Endothelial cell of umbilical vein (primary cell): Measurements from ENCODE around the gene AP4M1. TPM values are rescaled to one million over a fixed set of nuclear protein-coding genes. Genes with fewer than 3 reads are reported as not detected.
A peak's percentile ranks its signal among the peaks of the same experiment; 100 is the strongest.

Source experiments
- BruUV-seq: library from RNA; stranded (reverse); fragments of 400-500 nt; replicated peaks from 2 replicates; lab custom pipeline; 2021; lab: Mats Ljungman, UMichigan
- CTCF ChIA-PET: fragments of 300-600, 350-600 bp; sonication (Branson Sonifier 250); formaldehyde crosslinking; loops from one replicate; lab custom pipeline; 2021; ENCODE audit warnings: antibody characterized with exemption, inconsistent platforms; lab: Charles Lee
- POLR2A ChIA-PET: fragments of 300-600, 350-600 bp; sonication (Branson Sonifier 250); formaldehyde crosslinking; loops from one replicate; lab custom pipeline; 2021; ENCODE audit warnings: antibody characterized with exemption, inconsistent platforms; lab: Charles Lee
- DNase-seq: peaks from one replicate; pipeline ENCODE4 v3.0.0-alpha.2; 2011; ENCODE audit warnings: low read depth, low spot score
- FAIRE-seq: peaks from 2 replicates; lab custom pipeline; 2011; peaks lifted over from hg19 to GRCh38; lab: Jason Lieb, UNC
- H2AFZ ChIP-seq: 2 replicates; pipeline ENCODE4 v1.6.0; 2012; ENCODE audit warnings: low read depth, low read length, control low read depth, inconsistent platforms
- H3K27ac ChIP-seq: 2 replicates; pipeline ENCODE4 v1.5.1; 2011; ENCODE audit warnings: low read depth, mild to moderate bottlenecking, control low read depth, low read length, moderate library complexity; ENCODE audit not compliant: insufficient read depth
- H3K27me3 ChIP-seq, 2 experiments: 2 replicates each; pipeline versions ENCODE4 v1.6.0 to v1.6.1; 2011; ENCODE audit warnings: low read length in 2 of 2, mixed read lengths in 1 of 2; ENCODE audit not compliant: control insufficient read depth in 2 of 2, insufficient read depth in 2 of 2
- H3K36me3 ChIP-seq, 2 experiments: 2 replicates in 1 of 2; 3 replicates in 1 of 2; pipeline ENCODE4 v1.5.1; 2011; ENCODE audit warnings: low read length in 2 of 2, mild to moderate bottlenecking in 1 of 2, moderate library complexity in 1 of 2; ENCODE audit not compliant: control insufficient read depth in 2 of 2, insufficient read depth in 2 of 2; ENCODE audit errors: extremely low read depth in 1 of 2
- H3K4me1 ChIP-seq: 3 replicates; pipeline ENCODE4 v1.5.1; 2011; ENCODE audit warnings: mild to moderate bottlenecking, low read length; ENCODE audit not compliant: control insufficient read depth, insufficient read depth; ENCODE audit errors: extremely low read depth
- H3K4me2 ChIP-seq: 2 replicates; pipeline ENCODE4 v1.6.1; 2011; ENCODE audit warnings: low read length, control low read depth, mixed read lengths; ENCODE audit not compliant: insufficient read depth
- H3K4me3 ChIP-seq, 3 experiments: fragments of 200-600 bp in 1 of 3; sonication (generic), shearing (Covaris generic) in 1 of 3; replicated peaks in 1 of 3; 2 replicates each; pipeline ENCODE4 v1.5.1; 2011 to 2016; ENCODE audit warnings: control low read depth in 3 of 3, low read length in 3 of 3, mild to moderate bottlenecking in 2 of 3, inconsistent platforms in 1 of 3, low read depth in 1 of 3, moderate library complexity in 1 of 3; ENCODE audit not compliant: insufficient read depth in 1 of 3
- H3K79me2 ChIP-seq: 2 replicates; pipeline ENCODE4 v1.6.0; 2012; ENCODE audit warnings: low read length, inconsistent platforms; ENCODE audit not compliant: control insufficient read depth, insufficient read depth
- H3K9ac ChIP-seq: replicated peaks from 2 replicates; pipeline ENCODE3; 2011; ENCODE audit warnings: low read length, control low read depth; ENCODE audit not compliant: insufficient read depth; ENCODE audit errors: extremely low read depth
- H3K9me1 ChIP-seq: replicated peaks from 3 replicates; pipeline ENCODE4 v1.6.0; 2011; ENCODE audit warnings: mild to moderate bottlenecking, low read length; ENCODE audit not compliant: control insufficient read depth, insufficient read depth; ENCODE audit errors: extremely low read depth
- H3K9me3 ChIP-seq: replicated peaks from 2 replicates; pipeline ENCODE4 v1.5.1; 2012; ENCODE audit warnings: low read length, inconsistent platforms; ENCODE audit not compliant: control insufficient read depth, insufficient read depth
- H4K20me1 ChIP-seq: replicated peaks from 2 replicates; pipeline ENCODE3; 2011; ENCODE audit warnings: mild to moderate bottlenecking, low read length; ENCODE audit not compliant: control insufficient read depth, insufficient read depth; ENCODE audit errors: extremely low read depth
- EZH2 ChIP-seq: IDR thresholded peaks from 2 replicates; pipeline ENCODE4 v1.6.1; 2012; ENCODE audit warnings: borderline replicate concordance, low read depth, mild to moderate bottlenecking, moderate library complexity, low read length, inconsistent platforms; ENCODE audit not compliant: severe bottlenecking
- FOS ChIP-seq: IDR thresholded peaks from 2 replicates; pipeline ENCODE4 v1.6.1; 2011; ENCODE audit warnings: mild to moderate bottlenecking, low read length, moderate library complexity, borderline replicate concordance; ENCODE audit not compliant: insufficient read depth
- GATA2 ChIP-seq: IDR thresholded peaks from 2 replicates; pipeline ENCODE4 v1.7.0; 2011; ENCODE audit warnings: low read depth, mild to moderate bottlenecking, moderate library complexity, mixed read lengths, low read length; ENCODE audit not compliant: insufficient read length, insufficient read depth
- JUN ChIP-seq: IDR thresholded peaks from 2 replicates; pipeline ENCODE4 v1.6.1; 2011; ENCODE audit warnings: borderline replicate concordance, low read depth; ENCODE audit not compliant: insufficient read length, insufficient read depth
- MYC ChIP-seq: IDR thresholded peaks from one replicate; pipeline ENCODE4 v1.6.1; 2011; ENCODE audit warnings: mild to moderate bottlenecking, low read depth, low read length
- POLR2A ChIP-seq: IDR thresholded peaks from 2 replicates; pipeline ENCODE4 v1.6.1; 2012; ENCODE audit warnings: low read depth, mild to moderate bottlenecking, control low read depth, low read length
- POLR2AphosphoS5 ChIP-seq: IDR thresholded peaks from 2 replicates; pipeline ENCODE4 v1.6.1; 2012; ENCODE audit warnings: low read depth, mild to moderate bottlenecking, control low read depth, low read length, moderate library complexity; ENCODE audit not compliant: insufficient read depth
- dilution Hi-C: fragments of 300-500 bp; cut with MboI; formaldehyde crosslinking; loops from one replicate; pipeline ENCODE4 v1.15.0; 2019; ENCODE audit warnings: low sequenced_read_pairs; ENCODE audit not compliant: extremely low pct_ligation_motif_present
- intact Hi-C: fragments of 100-400 bp; cut with micrococcal nuclease; formaldehyde crosslinking; loops from one replicate; pipeline ENCODE4 v1.10.0; 2022
- polyA plus RNA-seq, 4 experiments: library from polyadenylated mRNA; depleted of rRNA in 3 of 4; stranded (reverse) in 3 of 4; unstranded in 1 of 4; fragments of >200 nt; gene quantifications; 2 replicates each; pipeline versions ENCODE4 v1.2.1 to v1.2.3, GENCODE V29; 2011 to 2012; ENCODE audit warnings: missing spikeins in 1 of 4
- total RNA-seq: library from RNA; stranded (reverse); gene quantifications from 2 replicates; pipeline ENCODE4 v1.2.3, GENCODE V29; 2021
- TF ChIP-seq, protein P1 (sequence below): IDR thresholded peaks from 2 replicates; pipeline ENCODE4 v1.6.1; 2011; ENCODE audit not compliant: insufficient read depth, insufficient read length
- TF ChIP-seq, protein P2 (sequence below), 2 donors: IDR thresholded peaks; 1 replicate in 1 of 2; 2 replicates in 1 of 2; pipeline ENCODE4 v1.5.1; 2011; ENCODE audit warnings: low read length in 2 of 2, mild to moderate bottlenecking in 2 of 2, moderate library complexity in 2 of 2, control low read depth in 1 of 2, inconsistent platforms in 1 of 2, low read depth in 1 of 2; ENCODE audit not compliant: insufficient read depth in 1 of 2; ENCODE audit errors: extremely low read depth in 1 of 2

The AP4M1 gene
- total and polyA plus RNA-seq, 2 donors (not counting 3 experiments of a cell fraction or from before 2014, with no cell fraction given), result 20.5 to 27.4 TPM

DNA sequence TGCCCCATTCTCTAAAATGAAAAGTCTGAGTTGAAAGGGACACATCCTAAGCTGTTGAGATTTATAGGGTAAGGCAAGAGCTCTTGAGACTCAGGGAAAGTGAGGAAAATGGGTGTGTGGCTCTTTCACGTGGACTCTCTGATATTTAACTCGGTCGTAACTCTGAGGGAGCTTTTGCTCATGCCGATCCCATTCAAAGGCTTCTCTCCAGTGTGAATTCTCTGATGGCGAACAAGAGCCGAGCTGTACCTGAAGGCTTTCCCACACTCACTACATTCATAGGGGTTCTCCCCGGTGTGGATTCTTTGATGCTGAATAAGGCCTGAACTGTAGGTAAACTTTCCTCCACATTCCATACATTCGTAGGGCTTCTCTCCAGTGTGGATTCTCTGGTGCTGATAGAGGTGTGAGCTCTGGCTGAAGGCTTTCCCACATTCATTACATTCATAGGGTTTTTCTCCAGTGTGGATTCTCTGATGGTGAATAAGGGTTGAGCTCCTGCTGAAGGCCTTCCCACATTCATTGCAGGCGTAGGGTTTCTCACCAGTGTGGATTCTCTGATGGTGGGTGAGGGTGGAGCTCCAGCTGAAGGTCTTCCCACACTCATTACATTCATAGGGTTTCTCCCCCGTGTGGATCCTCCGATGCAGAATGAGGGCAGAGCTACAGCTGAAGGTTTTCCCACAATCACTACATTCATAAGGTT, 30.3 kb upstream of the AP4M1 start:
- dilution Hi-C loops, result no loop called here
- TF ChIP-seq POLR2AphosphoS5 (no peak), POLR2A (peak; percentile 32), MYC (no peak), EZH2 (no peak), GATA2 (no peak), FOS (no peak)
- TF ChIP-seq, protein P1, sequence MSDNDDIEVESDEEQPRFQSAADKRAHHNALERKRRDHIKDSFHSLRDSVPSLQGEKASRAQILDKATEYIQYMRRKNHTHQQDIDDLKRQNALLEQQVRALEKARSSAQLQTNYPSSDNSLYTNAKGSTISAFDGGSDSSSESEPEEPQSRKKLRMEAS, result no peak
- H3K4me1 ChIP-seq, result no peaks in the 10 kb centered on the region
- H3K9ac ChIP-seq, result no peak overlapping the region
- TSS peak; percentile 6 for BruUV-seq
- H3K4me3 ChIP-seq, result no peak overlapping the region
- no peak for DNase-seq
- FAIRE-seq, result no peak
- H3K27ac ChIP-seq, result no peak overlapping the region
- H2AFZ ChIP-seq, result no peak overlapping the region
- no peak overlapping the region for H3K4me2 ChIP-seq
- peaks cover 44 to 53% of the 10 kb centered on the region in 2 experiments for H3K36me3 ChIP-seq
- H4K20me1 ChIP-seq, result no peaks in the 10 kb centered on the region
- no peaks in the 10 kb centered on the region for H3K9me1 ChIP-seq
- ChIA-PET CTCF (no interaction called here), POLR2A (no interaction called here)
- H3K9me3 ChIP-seq, result peaks cover 26% of the 10 kb centered on the region
- no peaks in the 10 kb centered on the region for H3K27me3 ChIP-seq
- intact Hi-C loops, result no loop called here
- H3K79me2 ChIP-seq, result no peaks in the 10 kb centered on the region

DNA sequence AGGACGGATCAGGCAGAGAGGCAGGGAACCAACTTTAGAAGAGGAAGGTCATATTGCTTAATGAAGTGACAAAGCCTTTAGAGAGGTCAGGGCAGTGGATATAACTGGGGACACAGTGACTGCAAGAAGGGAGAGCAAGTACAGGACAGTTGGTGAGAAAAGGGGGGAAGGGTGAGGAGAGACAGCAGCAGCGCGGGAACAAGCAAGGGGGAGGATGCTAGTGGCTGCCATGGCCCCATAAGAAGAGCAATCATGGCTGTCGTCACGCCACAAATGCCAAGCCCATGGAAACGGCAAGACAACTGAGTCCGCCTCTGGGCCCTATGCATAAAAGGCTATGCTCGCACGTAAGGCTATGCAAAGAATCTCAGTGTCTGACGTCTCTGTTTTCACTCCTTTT, 29.0 kb upstream of the AP4M1 start:
- H3K9me3 ChIP-seq, result peaks cover 26% of the 10 kb centered on the region
- no peaks in the 10 kb centered on the region for H3K4me1 ChIP-seq
- H3K9ac ChIP-seq, result no peak overlapping the region
- no peaks in the 10 kb centered on the region for H3K27me3 ChIP-seq
- CTCF ChIA-PET, result no interaction called here
- peaks cover 47 to 61% of the 10 kb centered on the region in 2 experiments for H3K36me3 ChIP-seq
- no peak overlapping the region for H3K27ac ChIP-seq
- dilution Hi-C loops (no loop called here), intact Hi-C loops (no loop called here)
- H2AFZ ChIP-seq, result no peak overlapping the region
- POLR2A ChIA-PET, result no interaction called here
- FAIRE-seq (no peak), DNase-seq (no peak)
- BruUV-seq, result no TSS peak
- no peaks in the 10 kb centered on the region for H3K9me1 ChIP-seq
- H3K79me2 ChIP-seq, result peaks cover 7% of the 10 kb centered on the region
- no peaks in the 10 kb centered on the region for H4K20me1 ChIP-seq
- no peak overlapping the region for H3K4me2 ChIP-seq
- TF ChIP-seq POLR2AphosphoS5 (no peak), EZH2 (no peak), GATA2 (no peak), FOS (no peak), POLR2A (no peak), MYC (no peak), JUN (no peak)
- TF ChIP-seq, protein P2, sequence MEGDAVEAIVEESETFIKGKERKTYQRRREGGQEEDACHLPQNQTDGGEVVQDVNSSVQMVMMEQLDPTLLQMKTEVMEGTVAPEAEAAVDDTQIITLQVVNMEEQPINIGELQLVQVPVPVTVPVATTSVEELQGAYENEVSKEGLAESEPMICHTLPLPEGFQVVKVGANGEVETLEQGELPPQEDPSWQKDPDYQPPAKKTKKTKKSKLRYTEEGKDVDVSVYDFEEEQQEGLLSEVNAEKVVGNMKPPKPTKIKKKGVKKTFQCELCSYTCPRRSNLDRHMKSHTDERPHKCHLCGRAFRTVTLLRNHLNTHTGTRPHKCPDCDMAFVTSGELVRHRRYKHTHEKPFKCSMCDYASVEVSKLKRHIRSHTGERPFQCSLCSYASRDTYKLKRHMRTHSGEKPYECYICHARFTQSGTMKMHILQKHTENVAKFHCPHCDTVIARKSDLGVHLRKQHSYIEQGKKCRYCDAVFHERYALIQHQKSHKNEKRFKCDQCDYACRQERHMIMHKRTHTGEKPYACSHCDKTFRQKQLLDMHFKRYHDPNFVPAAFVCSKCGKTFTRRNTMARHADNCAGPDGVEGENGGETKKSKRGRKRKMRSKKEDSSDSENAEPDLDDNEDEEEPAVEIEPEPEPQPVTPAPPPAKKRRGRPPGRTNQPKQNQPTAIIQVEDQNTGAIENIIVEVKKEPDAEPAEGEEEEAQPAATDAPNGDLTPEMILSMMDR (IDR thresholded peaks at IDR 0.05; ENCODE audit: extremely low read depth in 1 of 2, insufficient read depth in 1 of 2, low read depth in 1 of 2, low read length in 2 of 2), result no peak
- TF ChIP-seq, protein P1, result no peak
- H3K4me3 ChIP-seq, result no peak overlapping the region
